ENCODE data around the gene DOCK2. TPM values are rescaled to one million over a fixed set of nuclear protein-coding genes. Genes with fewer than 3 reads are reported as not detected.

The DOCK2 gene
- total RNA-seq, 3 donors from 2014 or later: 13.4 to 43.8 (median 19.8) TPM

- H3K27ac ChIP-seq: no peak overlapping the region
- TF ChIP-seq POLR2AphosphoS5 (IDR thresholded peaks at IDR 0.05): no peak
- no peak for TF ChIP-seq POLR2A (IDR thresholded peaks at IDR 0.05)
- no peak for TF ChIP-seq CTCF (IDR thresholded peaks at IDR 0.05)
These were observed 441.4 kb downstream of the DOCK2 start for GRCh38 chr5:170078458-170078857.

GRCh38 chr5:170078931-170079330, 441.9 kb downstream of the DOCK2 start:
- Histone ChIP-seq H3K4me3 (no peak overlapping the region), H3K27ac (no peak overlapping the region), H3K4me1 (no peaks in the 10 kb centered on the region), H3K9me3 (no peaks in the 10 kb centered on the region), H3K36me3 (no peaks in the 10 kb centered on the region), H3K27me3 (no peaks in the 10 kb centered on the region)
- no peak for DNase-seq (ENCODE audit: low spot score in 2 of 2)
- intact Hi-C loops (cut with DNase I; ENCODE audit: low total_unique reads): no loop called here
- no peak for TF ChIP-seq POLR2A (IDR thresholded peaks at IDR 0.05)
- no peak for TF ChIP-seq POLR2AphosphoS5 (IDR thresholded peaks at IDR 0.05)
- TF ChIP-seq CTCF (IDR thresholded peaks at IDR 0.05): no peak

More at GRCh38 chr5:170078458-170078857, 441.4 kb downstream of the DOCK2 start:
- no peak for DNase-seq (ENCODE audit: low spot score in 2 of 2)
- Histone ChIP-seq H3K36me3 (no peaks in the 10 kb centered on the region), H3K9me3 (no peaks in the 10 kb centered on the region), H3K27me3 (no peaks in the 10 kb centered on the region), H3K4me3 (no peak overlapping the region), H3K4me1 (no peaks in the 10 kb centered on the region)
- intact Hi-C loops (cut with DNase I; ENCODE audit: low total_unique reads): no loop called here

- H3K27ac ChIP-seq: no peak overlapping the region
- TF ChIP-seq POLR2A (IDR thresholded peaks at IDR 0.05) (no peak), POLR2AphosphoS5 (IDR thresholded peaks at IDR 0.05) (no peak), CTCF (IDR thresholded peaks at IDR 0.05) (no peak)
- intact Hi-C loops (cut with DNase I; ENCODE audit: low total_unique reads): no loop called here
These were observed 443.1 kb downstream of the DOCK2 start for GRCh38 chr5:170080217-170080616.

GRCh38 chr5:170080786-170081445, 443.8 kb downstream of the DOCK2 start:
- Histone ChIP-seq H3K9me3 (no peaks in the 10 kb centered on the region), H3K36me3 (no peaks in the 10 kb centered on the region), H3K4me3 (no peak overlapping the region), H3K4me1 (no peaks in the 10 kb centered on the region), H3K27me3 (no peaks in the 10 kb centered on the region), H3K27ac (no peak overlapping the region)
- intact Hi-C loops (cut with DNase I; ENCODE audit: low total_unique reads): no loop called here
- DNase-seq (ENCODE audit: low spot score in 2 of 2): no peak
- TF ChIP-seq POLR2AphosphoS5 (IDR thresholded peaks at IDR 0.05) (no peak), CTCF (IDR thresholded peaks at IDR 0.05) (no peak), POLR2A (IDR thresholded peaks at IDR 0.05) (no peak)

More at GRCh38 chr5:170080217-170080616, 443.1 kb downstream of the DOCK2 start:
- Histone ChIP-seq H3K4me1 (no peaks in the 10 kb centered on the region), H3K36me3 (no peaks in the 10 kb centered on the region), H3K27me3 (no peaks in the 10 kb centered on the region), H3K9me3 (no peaks in the 10 kb centered on the region), H3K4me3 (no peak overlapping the region)
- DNase-seq (ENCODE audit: low spot score in 2 of 2): no peak

- no peaks in the 10 kb centered on the region for H3K9me3 ChIP-seq
- TF ChIP-seq CTCF (IDR thresholded peaks at IDR 0.05): no peak
- no peak for TF ChIP-seq POLR2A (IDR thresholded peaks at IDR 0.05)
- TF ChIP-seq POLR2AphosphoS5 (IDR thresholded peaks at IDR 0.05): no peak
- intact Hi-C loops (cut with DNase I; ENCODE audit: low total_unique reads): no loop called here
- H3K36me3 ChIP-seq: no peaks in the 10 kb centered on the region
- no peak overlapping the region for H3K4me3 ChIP-seq
- H3K27ac ChIP-seq: no peak overlapping the region
- DNase-seq (ENCODE audit: low spot score in 2 of 2): no peak
- H3K4me1 ChIP-seq: no peaks in the 10 kb centered on the region
- H3K27me3 ChIP-seq: no peaks in the 10 kb centered on the region
These were observed 444.5 kb downstream of the DOCK2 start for GRCh38 chr5:170081616-170082015.
